Measurements from ENCODE around the gene ZFP91.
A peak's percentile ranks its signal among the peaks of the same experiment; 100 is the strongest.
"Not testable (repeated sequence)": the region's sequence is repeated elsewhere in the genome, so short reads cannot be mapped to it uniquely, and the experiment has no call there.

The ZFP91 gene, protein sequence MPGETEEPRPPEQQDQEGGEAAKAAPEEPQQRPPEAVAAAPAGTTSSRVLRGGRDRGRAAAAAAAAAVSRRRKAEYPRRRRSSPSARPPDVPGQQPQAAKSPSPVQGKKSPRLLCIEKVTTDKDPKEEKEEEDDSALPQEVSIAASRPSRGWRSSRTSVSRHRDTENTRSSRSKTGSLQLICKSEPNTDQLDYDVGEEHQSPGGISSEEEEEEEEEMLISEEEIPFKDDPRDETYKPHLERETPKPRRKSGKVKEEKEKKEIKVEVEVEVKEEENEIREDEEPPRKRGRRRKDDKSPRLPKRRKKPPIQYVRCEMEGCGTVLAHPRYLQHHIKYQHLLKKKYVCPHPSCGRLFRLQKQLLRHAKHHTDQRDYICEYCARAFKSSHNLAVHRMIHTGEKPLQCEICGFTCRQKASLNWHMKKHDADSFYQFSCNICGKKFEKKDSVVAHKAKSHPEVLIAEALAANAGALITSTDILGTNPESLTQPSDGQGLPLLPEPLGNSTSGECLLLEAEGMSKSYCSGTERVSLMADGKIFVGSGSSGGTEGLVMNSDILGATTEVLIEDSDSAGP

DNA sequence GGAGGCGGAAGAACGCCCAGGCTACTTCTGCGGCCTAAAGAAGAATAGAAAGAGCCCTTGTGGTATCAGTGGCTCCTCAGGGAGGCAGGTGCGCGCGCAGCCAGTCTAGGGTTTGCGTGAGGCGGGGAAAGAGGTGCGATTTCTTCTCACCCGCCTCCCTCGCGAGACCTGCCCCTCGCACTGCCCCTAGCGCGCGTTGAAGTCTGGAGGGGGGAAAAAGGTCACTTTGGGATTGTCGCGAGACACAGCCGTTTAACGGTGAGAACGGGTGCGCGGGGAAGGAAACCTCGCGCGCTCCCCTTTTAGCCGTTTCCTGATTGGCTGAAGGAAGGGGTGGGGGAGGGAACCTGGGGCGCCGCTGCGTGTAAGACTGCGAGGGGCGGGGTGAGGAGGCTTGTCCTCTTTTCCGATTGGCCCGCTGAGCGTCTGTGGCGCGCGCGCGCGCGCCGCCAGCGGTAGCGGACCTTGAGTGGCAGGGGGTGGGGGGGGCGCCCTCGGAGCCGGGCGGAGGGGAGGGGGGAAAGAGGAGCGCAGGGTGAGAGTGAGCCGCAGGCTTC lies at the start of gene ZFP91:
ZFP91 (plus strand) TSS at position 429 of the 557 bp plus-strand sequence. CDS start 219 bp downstream, outside the sequence.
- DNase-seq: peak; percentile 87

DNA sequence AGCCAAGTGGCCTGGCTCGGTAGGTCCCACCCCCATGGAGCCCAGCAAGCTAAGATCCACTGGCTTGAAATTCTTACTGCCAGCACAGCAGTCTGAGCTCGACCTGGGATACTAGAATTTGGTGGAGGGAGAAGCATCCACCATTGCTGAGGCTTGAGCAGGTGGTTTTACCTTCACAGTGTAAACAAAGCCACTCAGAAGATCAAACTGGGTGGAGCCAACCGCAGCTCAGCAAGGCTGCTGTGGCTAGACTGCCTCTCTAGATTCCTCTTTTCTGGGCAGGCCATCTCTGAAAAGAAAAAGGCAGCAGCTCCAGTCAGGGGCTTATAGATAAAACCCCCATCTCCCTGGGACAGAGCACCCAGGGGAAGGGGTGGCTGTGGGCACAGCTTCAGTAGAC lies 48.6 kb upstream of the ZFP91 start:
- no peak for DNase-seq

DNA sequence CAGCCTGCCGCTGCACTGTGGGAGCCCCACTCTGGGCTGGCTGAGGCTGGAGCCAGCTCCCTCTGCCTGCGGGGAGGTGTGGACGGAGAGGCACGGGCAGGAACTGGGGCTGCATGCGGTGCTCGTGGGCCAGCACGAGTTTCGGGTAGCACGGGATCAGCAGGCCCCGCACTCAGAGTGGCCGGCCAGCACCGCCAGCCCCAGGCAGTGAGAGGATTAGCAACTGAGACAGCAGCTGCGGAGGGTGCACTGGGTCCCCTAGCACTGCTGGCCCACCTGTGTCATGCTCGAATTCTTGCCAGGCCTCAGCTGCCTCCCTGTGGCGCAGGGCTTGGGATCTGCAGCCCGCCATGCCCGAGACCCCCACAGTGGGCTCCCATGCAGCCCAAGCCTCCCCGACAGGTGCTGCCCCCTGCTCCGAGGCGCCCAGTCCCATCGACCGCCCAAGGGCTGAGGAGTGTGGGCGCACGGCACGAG lies 47.0 kb upstream of the ZFP91 start:
- DNase-seq: no peak

DNA sequence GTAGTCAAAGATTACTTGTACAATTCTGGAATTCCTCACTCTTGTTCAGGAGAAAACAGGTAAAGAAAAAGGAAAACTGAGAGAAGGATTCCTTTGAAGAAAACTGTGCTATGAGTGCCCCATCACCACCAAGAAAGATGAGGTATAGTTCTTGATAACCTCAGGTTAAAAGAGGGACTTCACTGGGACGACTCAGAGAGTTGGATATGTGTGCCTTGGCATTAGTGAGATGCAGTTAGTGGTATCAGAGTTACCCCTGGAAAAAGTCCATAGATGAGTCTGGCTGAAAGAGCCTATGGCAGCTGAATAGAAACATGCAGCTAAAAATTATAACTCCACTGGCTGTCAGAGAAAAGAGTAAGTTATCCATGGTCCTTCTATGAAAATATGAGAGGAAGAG lies 32.0 kb upstream of the ZFP91 start:
- DNase-seq: no peak

DNA sequence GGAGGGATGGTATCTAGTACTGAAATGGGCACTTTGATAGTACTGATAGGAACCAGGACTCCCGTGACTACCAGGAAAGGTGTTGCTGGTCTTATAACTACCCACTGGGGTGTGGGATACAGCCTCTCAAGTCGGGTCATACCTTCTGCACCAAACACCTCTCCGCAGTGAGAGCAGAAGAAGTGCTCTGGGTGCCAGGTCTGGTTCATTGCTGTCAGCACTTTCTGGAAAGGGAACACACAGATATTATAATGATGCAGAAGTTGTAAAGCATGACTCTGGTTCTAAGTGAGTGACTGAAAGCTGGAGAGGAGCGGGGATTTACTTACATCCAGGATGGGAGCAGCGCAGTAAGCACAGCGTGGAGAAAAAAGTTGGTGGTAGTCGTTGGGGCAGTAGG lies 29.2 kb upstream of the ZFP91 start:
- DNase-seq: no peak

DNA sequence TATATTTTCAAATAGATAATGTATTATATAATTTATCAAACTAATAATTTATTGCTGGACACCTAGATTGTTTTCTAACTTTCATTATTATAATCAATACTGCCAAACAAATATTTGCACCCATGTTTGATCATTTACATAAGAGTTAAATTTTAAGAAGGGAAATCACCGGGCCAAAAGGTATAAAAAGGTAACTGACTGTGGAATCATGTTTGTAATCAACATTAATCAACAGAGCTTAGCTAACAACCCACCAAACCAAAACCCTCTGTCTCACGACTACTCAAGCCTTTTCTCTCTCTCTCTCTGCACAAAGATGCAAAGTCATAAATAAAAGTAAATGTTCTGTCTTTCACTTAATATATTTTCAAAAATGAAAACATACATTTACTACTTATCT lies 18.0 kb upstream of the ZFP91 start:
- no peak for DNase-seq

DNA sequence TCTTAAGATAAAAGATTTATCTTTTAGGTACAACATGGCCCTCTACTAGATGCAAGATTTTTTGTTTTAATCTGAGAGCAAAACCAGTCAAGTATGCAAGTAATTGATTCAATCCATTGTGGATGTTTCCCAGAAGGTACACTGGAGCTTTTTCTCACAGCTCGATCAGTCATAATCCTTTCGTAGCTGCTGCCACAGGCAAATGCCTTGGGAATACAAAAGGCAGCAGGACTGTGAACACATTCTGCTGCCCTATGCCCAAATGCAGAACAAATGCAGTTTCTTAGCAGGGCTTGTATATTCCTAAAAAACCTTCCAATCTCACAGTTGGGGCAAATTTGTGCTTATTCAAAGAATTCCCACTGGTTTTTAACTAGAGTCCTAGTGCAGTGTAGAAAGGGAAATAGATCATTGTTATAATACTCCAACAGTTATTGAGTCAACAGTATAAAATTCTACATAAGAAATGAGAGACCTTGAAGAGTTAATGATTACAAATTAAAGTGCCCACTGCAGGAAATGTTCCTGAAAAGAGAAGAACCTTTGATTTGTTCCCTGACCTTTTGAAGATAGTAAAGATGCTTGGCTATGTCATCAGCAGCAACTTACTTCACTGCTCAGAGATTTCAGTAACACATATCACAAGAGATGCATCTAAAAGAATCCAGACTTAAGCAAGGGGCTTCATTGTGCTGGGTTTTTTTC lies 17.3 kb upstream of the ZFP91 start:
- DNase-seq: no peak

DNA sequence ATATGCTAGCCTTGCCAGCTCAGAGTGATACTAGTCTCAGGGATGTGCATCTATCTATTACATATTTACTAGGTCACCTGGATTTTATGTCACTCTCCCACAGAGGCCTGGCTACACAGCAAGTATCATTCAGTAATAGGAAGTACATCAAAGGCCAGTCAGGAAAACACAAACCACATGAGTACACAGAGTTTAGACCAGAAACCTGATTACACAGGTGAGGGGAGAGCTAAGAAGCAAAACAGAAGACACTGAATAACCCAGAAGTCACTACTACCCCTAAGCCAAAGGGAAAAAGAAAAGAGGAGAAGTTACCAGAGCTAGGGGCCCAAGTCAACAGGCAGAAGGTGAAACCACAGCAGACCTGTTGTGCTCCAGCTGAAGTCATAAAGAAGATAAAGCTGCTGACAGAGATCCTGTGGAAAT lies 16.5 kb upstream of the ZFP91 start:
- DNase-seq: no peak

DNA sequence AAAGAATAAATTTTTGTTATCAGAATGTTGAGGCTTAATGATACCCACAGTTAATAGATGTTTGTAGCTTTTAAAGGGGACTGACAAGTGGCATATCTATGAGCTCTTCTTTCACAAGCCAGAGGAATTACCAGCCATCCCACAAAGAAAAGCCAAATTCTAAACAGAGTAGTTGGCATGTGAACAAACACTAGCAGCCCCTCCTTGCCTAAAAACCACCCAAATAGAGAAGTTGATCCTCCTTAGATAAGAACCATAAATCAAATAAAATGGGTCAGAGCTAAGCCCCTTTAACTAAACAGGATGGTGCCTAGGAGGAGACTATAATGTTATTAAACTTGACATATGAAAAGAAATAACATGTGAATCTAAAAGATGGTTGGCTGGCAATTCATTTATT lies 14.6 kb upstream of the ZFP91 start:
- no peak for DNase-seq

DNA sequence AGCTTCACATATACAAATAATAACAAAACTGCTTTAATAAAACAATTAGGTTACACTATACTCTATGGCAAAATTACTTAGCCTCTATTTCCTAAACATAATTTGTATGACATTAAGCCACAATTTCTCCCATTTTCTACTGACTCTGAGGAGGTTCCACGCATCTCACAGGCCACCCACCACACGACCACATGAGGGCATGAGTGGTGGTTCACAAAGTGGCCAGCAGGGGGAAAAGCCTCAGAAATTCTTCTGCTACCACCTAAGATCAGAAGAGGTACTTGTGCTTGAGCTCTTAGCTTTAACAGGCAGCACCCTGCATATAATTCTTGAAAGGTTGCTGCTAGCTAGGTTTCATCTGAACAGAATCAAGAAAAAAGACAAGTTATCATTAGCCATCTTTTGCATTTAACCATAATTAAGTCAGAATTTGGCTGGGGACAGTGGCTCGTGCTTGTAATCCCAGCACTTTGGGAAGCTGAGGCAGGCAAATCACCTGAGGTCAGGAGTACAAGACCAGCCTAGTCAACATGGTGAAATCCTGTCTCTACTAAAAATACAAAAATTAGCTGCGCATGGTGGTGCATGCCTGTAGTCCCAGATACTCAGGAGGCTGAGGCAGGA lies 10.9 kb upstream of the ZFP91 start:
- peak; percentile 68 for DNase-seq

DNA sequence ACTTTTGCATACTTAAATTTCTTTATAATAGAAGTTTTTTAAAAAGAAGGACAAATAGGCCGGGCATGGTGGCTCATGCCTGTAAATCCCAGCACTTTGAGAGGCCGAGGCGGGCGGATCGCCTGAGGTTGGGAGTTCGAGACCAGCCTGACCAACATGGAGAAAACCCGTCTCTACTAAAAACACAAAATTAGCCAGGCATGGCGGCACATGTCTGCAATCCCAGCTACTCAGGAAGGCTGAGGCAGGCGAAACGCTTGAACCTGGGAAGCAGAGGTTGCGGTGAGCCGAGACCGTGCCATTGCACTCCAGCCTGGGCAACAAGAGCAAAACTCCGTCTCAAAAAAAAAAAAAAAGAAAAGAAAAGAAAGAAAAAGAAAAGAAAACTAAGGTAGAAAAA lies 6.0 kb upstream of the ZFP91 start:
- DNase-seq: not testable (repeated sequence)

DNA sequence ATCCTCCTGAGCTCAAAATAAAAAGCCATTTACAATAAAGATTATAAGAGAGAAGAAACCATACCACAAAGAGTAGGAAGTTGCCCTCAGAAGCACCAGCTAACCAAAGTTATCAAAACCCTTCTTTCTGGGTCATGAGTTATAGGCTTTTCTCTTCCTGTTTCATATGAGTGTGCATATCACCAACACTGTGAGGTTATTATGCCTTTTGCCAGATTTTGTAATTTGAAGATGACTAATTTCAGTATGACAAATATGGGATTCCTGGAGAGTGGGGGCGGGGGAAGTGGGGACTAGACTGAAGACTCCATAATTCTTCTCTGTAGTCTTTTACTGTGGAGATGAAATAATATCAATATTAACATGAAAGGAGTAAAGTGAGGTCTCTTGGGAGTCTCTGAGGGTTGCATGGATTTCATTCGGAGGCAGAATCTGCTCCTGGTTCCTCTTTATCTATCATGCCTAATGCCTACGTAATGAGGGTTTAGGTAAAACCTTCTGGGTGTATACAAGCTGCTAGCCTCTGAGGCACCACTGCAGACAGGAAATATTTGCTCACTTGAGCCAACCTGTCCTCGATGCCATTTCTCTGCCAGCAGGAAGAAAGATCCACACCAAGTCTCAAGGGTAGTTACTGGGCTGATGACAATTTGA lies 5.3 kb upstream of the ZFP91 start:
- peak; percentile 46 for DNase-seq

DNA sequence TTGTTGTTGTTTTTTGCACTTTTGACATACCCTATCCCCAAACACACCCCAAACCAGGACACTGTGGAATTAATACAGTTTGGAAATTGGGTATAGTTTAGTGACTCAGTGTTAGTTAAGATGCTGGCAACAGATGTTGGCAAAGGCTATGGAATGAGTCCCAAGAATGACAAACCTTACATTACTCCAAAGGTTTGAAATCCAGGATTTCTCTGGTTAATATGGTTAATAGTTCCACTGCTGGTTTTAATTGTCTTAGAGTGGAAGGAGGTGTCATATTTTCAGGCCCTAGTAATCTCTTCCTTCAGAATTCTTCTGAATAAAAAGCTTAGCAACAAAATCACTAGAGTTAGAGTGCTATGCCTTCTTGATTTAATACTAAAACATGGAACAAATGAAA lies 4.0 kb upstream of the ZFP91 start:
- DNase-seq: no peak

DNA sequence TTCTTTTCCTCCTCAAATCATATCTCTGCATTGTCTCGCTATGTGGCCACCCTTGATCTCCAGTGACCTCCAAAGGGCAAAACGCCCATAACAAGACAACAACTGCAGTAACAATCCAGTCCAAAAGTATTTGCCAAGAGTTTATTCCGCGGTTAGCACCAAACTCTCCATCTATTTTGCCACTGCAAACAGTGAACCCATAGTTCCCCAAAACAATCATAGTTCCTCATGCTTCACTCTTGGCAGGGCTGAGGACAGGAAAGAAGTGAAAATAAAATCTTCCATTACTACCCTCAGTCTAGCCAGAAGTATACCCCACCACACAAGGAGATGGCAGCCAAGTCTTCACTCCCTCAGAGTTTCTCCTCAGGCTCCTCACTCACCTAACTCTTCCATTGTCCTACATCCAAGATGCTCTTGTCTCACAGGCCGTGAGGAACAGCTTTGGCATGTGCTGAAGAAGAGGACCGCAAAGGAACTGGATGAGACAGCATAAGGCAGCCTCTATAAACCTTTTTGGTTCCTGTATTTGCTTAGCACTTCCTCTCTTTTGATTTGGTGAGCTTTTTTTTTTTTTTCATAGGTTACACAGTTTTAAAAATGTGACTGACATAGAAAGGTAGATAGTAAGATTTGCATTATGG lies 3.4 kb upstream of the ZFP91 start, which contains the start of gene LPXN:
LPXN (minus strand) TSS at position 480 of the 644 bp plus-strand sequence; CDS start at position 396, 84 bp downstream.
- peak; percentile 55 for DNase-seq

DNA sequence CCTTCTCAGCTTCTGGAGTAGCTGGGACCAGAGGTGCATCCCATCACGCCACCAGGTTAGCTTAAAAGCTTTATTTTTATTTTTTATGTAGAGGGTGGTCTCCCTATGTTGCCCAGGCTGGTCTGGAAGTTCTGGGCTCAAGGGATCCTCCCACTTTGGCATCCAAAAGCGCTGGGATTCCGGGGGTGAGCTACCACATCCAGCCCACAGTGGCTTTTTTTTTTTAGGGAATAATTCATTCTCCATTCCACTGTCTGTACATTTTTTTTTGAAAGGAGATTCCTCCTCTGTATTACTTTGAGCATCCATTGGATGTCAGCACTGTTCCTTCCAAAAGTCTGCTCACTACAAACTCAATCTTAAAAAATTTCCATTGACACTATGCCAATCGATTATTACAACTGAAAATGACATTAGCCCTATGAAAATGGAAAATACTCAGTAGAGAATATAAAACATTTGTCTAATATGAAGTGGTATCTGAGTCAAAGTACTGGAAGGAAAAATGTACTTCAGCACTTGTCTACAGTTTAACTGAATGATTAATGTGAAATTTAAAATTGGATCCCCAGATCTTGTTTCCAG lies 1.9 kb upstream of the ZFP91 start:
- no peak for DNase-seq

DNA sequence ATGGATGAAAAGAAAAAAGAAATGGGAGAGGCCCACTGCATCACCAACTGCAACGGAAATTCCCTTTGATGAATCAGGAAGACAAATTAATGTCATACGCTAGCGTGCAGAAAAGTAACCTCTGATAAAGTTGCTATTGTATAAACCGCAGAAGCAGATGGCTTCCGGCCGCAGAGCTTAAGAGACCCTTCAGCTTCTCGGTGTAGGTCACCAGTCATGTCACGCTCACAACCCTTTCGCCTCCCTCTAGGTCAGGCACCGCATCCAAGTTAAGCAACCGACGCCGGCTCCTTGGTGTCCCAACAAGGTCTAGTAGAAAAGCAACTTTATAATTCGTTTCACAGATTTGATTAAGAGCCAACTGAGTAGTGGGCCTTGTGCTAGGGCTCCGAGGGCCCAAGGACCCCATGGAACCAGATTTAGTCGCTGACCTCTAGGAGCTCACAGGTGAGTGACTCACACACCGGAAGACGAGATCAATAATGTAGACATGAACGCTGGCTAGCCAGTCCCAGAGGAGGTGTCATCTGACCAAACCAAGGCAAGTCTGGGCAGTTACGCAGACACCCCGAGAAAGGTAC lies 1.2 kb upstream of the ZFP91 start:
- peak; percentile 78 for DNase-seq

DNA sequence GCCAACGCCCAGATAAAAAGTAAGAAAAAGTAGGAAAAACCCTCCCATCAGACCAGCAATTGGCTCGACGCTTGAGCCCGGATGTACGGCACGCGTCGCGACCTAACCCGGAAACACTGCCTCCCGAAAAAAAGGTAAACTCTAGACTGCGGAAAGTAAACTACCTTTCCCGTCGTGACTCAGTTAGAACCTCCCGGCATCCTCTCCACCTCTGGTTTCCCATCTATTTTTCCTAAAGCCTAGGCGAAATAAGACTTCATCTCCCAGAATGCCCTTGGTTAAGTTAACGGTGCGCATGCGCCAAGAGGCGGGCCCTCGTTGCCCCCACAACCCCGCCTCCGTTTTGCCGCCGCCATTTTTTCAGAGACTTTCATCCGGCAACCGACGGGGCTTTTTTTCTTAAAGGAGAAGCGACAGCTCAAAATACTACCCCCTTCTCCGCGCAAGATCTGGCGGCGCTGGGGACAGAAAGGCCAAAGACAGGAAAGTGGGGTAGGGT lies 678 bp upstream of the ZFP91 start:
- DNase-seq: peak; percentile 89

DNA sequence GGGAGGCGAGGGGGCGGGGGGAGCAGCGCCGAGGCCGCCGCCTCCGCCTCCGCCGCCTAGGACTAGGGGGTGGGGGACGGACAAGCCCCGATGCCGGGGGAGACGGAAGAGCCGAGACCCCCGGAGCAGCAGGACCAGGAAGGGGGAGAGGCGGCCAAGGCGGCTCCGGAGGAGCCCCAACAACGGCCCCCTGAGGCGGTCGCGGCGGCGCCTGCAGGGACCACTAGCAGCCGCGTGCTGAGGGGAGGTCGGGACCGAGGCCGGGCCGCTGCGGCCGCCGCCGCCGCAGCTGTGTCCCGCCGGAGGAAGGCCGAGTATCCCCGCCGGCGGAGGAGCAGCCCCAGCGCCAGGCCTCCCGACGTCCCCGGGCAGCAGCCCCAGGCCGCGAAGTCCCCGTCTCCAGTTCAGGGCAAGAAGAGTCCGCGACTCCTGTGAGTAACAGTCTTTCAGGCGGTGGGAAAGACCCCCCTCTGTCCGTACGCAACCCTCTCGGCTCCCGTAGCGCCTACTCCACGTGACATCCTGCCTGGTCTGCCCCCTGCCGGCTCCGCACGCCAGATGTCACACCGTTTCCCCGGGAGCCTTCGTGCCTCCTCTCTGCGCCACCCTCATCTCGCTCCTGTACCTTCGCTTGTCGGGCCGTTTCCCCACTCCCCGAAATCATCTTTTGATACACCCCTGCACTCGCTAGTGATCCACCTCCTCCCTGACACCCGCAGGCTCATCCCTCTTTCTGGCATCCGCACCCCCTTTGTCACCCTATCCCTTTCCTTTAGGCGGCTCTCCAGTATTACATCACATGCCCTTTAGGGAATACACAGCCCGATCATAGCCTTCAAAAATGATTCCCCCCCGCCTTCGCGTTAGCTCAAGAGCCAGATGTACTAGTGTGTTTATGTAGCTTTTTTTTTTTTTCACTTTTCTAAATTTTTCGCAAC lies 598 bp downstream of the ZFP91 start:
- DNase-seq: peak; percentile 90

DNA sequence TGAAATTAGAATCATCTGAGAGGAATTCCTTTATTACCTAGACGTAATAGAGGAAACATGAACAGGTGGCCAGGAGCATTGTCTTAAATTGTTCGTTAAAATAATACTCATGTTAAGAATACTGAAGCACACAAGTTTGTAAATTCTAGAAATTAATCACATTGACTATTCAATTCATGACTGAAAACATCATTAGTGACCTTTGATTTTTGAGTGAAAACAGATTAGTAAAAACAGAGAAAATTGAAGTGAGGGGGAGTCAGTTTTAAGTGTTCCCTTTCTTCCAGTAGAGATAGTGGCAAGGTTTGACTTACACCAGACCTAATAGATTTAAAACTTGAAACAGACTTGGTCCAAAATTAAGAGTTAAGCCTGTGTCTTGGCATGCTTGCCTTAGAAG lies 1.4 kb downstream of the ZFP91 start:
- DNase-seq: no peak

DNA sequence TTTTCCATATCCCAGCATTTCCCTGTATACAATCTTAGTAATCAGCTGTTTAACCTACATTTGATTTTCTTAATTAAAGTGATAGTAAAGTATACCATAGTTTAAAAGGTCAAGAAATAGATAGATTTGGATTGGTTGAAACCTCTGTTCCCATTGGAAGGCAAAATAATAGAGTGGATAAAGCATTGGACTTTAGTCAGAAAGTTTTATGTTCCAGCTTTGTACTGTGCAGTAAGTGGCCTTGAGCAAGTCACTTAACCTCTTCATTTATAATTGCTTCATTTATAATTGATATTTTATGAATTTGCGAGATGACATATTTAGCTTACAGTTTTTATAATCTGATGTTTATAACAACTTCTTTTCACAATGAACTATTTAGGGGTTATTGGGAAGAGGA lies 3.6 kb downstream of the ZFP91 start:
- DNase-seq: no peak
